SH-SY5Y (cell line): ENCODE data around the gene SDC1.

Experiments
- GATA2 ChIP-seq: IDR thresholded peaks from 2 replicates; pipeline ENCODE4 v1.6.1; 2011; ENCODE audit warnings: mild to moderate bottlenecking, low read depth, low read length
- GATA3 ChIP-seq: IDR thresholded peaks from 2 replicates; pipeline ENCODE4 v1.6.1; 2011; ENCODE audit warnings: low read depth, mild to moderate bottlenecking, low read length, moderate library complexity

DNA sequence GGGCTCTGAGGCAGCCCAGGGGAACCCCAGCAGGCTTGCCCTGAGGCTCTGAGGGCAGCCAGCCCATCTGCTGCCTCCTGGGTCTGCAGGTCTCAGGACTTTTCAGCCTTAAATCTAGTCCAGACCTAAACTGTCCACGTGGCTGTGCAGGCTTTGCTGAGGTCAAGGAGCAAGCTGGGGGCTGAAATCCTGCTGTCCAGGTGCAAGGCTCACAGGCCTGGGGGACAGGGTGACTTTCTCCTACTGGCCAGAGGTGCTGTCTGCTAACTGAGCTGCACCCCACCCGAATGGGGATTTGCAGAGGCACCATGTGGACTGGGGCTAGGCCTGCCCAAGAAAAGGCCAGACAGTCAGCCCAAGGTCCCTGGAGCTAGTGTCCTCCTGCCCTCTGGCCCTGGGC is 32.1 kb downstream of the SDC1 start:
- TF ChIP-seq GATA3: no peak
- no peak for TF ChIP-seq GATA2
